BJ (cell line): ENCODE measurements around the gene CEP170B. TPM values are rescaled to one million over a fixed set of nuclear protein-coding genes. Genes with fewer than 3 reads are reported as not detected.
"Not testable (repeated sequence)": the region's sequence is repeated elsewhere in the genome, so short reads cannot be mapped to it uniquely, and the experiment has no call there.

Experiments used
- CTCF ChIA-PET: fragments of 350-600 bp; formaldehyde crosslinking; extraction: SDS; loops from one replicate; lab custom pipeline; 2021; ENCODE audit warnings: antibody characterized with exemption, inconsistent platforms; lab: Yijun Ruan, JAX
- POLR2A ChIA-PET: fragments of 300-600 bp; sonication (Branson Sonifier 250); formaldehyde crosslinking; extraction: SDS; loops from one replicate; lab custom pipeline; 2021; ENCODE audit warnings: antibody characterized with exemption; lab: Charles Lee
- DNase-seq: peaks from one replicate; pipeline ENCODE4 v3.0.0-alpha.2; 2011; ENCODE audit warnings: low read depth
- H3K27me3 ChIP-seq: 2 replicates; pipeline ENCODE4 v1.6.0; 2011; ENCODE audit warnings: low read length; ENCODE audit not compliant: control insufficient read depth, insufficient read depth
- H3K36me3 ChIP-seq: 2 replicates; pipeline ENCODE4 v1.5.1; 2011; ENCODE audit warnings: low read length; ENCODE audit not compliant: control insufficient read depth, insufficient read depth
- H3K4me3 ChIP-seq: 2 replicates; pipeline ENCODE4 v1.5.1; 2011; ENCODE audit warnings: low read depth, mild to moderate bottlenecking, control low read depth, low read length
- polyA plus RNA-seq: library from polyadenylated mRNA; depleted of rRNA; stranded (reverse); fragments of >200 nt; gene quantifications from 2 replicates; pipeline ENCODE4 v1.2.3, GENCODE V29; 2011
- TF ChIP-seq, protein P1 (sequence below): IDR thresholded peaks from 2 replicates; pipeline ENCODE4 v1.5.1; 2011; ENCODE audit warnings: low read depth, mild to moderate bottlenecking, control low read depth, inconsistent platforms, low read length, moderate library complexity; ENCODE audit not compliant: insufficient read depth

The CEP170B gene
- polyA plus RNA-seq, 1 experiment = 8.0 TPM

- Histone ChIP-seq H3K27me3 (no peaks in the 10 kb centered on the region), H3K4me3 (no peak overlapping the region), H3K36me3 (peaks cover 27% of the 10 kb centered on the region)
- ChIA-PET POLR2A (no interaction called here), CTCF (interaction anchor here (1.0 to 1.5 kb wide), 2 partner anchors 10 to 157 kb away, joined by 3 to 5 read pairs; no protein-coding TSS in a partner anchor)
- no peak for DNase-seq
- TF ChIP-seq, protein P1, sequence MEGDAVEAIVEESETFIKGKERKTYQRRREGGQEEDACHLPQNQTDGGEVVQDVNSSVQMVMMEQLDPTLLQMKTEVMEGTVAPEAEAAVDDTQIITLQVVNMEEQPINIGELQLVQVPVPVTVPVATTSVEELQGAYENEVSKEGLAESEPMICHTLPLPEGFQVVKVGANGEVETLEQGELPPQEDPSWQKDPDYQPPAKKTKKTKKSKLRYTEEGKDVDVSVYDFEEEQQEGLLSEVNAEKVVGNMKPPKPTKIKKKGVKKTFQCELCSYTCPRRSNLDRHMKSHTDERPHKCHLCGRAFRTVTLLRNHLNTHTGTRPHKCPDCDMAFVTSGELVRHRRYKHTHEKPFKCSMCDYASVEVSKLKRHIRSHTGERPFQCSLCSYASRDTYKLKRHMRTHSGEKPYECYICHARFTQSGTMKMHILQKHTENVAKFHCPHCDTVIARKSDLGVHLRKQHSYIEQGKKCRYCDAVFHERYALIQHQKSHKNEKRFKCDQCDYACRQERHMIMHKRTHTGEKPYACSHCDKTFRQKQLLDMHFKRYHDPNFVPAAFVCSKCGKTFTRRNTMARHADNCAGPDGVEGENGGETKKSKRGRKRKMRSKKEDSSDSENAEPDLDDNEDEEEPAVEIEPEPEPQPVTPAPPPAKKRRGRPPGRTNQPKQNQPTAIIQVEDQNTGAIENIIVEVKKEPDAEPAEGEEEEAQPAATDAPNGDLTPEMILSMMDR = no peak
Measured at GRCh38 chr14:104888489-104889374, 23.7 kb downstream of the CEP170B start.

DNA sequence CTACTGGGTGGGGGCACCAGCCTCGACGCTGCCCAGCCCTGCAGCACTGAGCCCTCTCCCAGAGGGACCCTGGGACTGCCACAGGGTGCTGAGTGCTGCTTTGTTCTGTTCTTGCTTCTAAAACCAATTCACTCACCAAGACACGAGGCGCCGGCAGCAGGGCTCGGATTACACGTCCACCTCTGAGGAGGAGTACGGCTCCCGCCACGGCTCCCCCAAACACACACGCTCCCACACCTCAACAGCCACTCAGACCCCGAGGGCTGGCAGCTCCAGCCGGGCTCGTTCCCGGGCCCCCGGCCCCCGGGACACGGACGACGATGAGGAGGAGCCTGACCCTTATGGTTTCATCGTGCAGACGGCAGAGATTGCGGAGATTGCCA is 24.3 kb downstream of the CEP170B start:
- Histone ChIP-seq H3K4me3 (no peak overlapping the region), H3K27me3 (no peaks in the 10 kb centered on the region), H3K36me3 (peaks cover 27% of the 10 kb centered on the region)
- DNase-seq = no peak
- TF ChIP-seq, protein P1 = no peak
- ChIA-PET CTCF (no interaction called here), POLR2A (no interaction called here)

DNA sequence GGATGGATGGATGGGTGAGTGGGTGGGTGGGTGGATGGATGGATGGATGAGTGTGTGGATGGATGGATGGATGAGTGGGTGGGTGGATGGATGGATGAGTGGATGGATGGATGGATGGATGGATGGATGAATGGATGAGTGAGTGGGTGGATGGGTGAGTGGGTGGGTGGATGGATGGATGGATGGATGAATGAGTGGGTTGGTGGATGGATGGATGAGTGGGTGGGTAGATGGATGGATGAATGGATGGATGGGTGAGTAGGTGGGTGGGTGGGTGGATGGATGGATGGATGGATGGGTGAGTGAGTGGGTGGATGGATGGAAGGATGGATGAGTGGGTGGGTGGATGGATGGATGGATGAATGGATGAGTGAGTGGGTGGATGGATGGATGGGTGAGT is 25.2 kb downstream of the CEP170B start:
- H3K4me3 ChIP-seq, CTCF ChIA-PET, DNase-seq, H3K27me3 ChIP-seq, POLR2A ChIA-PET: not testable (repeated sequence)
- H3K36me3 ChIP-seq = peaks cover 27% of the 10 kb centered on the region

- no peak overlapping the region for H3K4me3 ChIP-seq
- ChIA-PET CTCF (no interaction called here), POLR2A (no interaction called here)
- peaks cover 22% of the 10 kb centered on the region for H3K36me3 ChIP-seq
- H3K27me3 ChIP-seq = no peaks in the 10 kb centered on the region
- TF ChIP-seq, protein P1 = no peak
- no peak for DNase-seq
Measured at GRCh38 chr14:104891121-104891551, 26.1 kb downstream of the CEP170B start.

DNA sequence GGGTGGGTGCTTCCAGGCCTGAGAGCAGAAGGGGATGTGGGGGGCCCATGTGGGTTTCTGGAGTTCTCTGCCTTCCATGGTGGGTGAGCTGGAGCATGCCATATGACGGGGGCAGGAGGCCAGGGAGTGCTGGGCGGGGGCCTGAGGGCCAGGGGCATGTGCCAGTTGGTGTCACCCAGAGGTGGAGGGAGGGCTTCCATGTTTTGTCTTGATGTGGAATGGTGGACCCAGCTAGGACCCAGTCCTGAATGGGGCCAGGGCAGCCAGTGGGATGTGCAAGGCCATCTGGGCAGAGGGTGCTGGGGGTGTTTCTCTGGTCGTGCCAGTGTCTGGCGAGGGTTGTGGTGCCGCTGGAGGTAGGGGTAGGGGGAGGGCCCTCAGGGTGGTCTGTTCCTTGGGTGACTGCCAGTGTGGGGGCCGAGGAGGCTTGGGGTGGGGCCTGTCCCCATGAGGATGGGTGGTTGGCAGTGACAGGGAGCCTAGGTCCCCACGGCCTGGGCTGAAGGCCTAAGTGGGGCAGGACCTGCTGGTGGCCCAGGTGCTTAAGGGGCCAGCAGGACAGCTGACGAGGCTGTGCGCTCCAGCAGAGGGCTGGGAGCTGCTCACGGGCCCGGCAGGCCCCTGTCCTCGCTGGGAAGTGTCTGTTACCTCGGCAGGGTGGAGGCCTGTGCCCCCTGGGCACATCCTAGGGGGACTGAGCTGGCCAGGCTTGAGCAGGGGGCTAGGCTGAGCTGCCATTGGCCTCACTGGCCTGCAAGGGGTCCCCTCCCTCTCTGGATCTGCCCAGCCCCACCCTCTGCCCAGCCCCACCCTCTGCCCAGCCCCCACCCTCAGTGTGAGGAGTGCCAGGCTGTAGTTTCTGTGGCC is 26.8 kb downstream of the CEP170B start:
- no peaks in the 10 kb centered on the region for H3K27me3 ChIP-seq
- DNase-seq = no peak
- ChIA-PET POLR2A (no interaction called here), CTCF (interaction anchor here (1.4 kb wide), 1 partner anchor 85 kb away, joined by 3 read pairs; no protein-coding TSS in a partner anchor)
- H3K36me3 ChIP-seq = peaks cover 19% of the 10 kb centered on the region
- no peak overlapping the region for H3K4me3 ChIP-seq
- TF ChIP-seq, protein P1 = no peak
